Suprapubic skin (tissue), 4 donors: ENCODE results near the gene HAGH. TPM values are rescaled to one million over a fixed set of nuclear protein-coding genes. Genes with fewer than 3 reads are reported as not detected.
A peak's percentile ranks its signal among the peaks of the same experiment; 100 is the strongest.

Experiments used
- DNase-seq, 2 donors: peaks; one replicate each; pipeline ENCODE4 v3.0.0-alpha.2; 2019; ENCODE audit warnings: low spot score in 2 of 2
- H3K27ac ChIP-seq: fragments of 200-600 bp; sonication (generic); one replicate; pipeline ENCODE4 v1.5.1; 2019
- H3K27me3 ChIP-seq: fragments of 200-600 bp; sonication (generic); one replicate; pipeline ENCODE4 v1.5.1; 2019
- H3K36me3 ChIP-seq: fragments of 200-600 bp; sonication (generic); one replicate; pipeline ENCODE4 v1.5.1; 2019
- H3K4me1 ChIP-seq: fragments of 200-600 bp; sonication (generic); one replicate; pipeline ENCODE4 v1.5.1; 2019
- H3K4me3 ChIP-seq: fragments of 200-600 bp; sonication (generic); one replicate; pipeline ENCODE4 v1.5.1; 2019; ENCODE audit warnings: mild to moderate bottlenecking
- H3K9me3 ChIP-seq: fragments of 200-600 bp; sonication (generic); one replicate; pipeline ENCODE4 v1.5.1; 2019
- EP300 ChIP-seq: sonication (generic); formaldehyde crosslinking; IDR thresholded peaks from one replicate; pipeline ENCODE4 v1.6.1; 2017; ENCODE audit warnings: antibody characterized with exemption
- POLR2A ChIP-seq, 2 donors: fragments of 450-650 bp; IDR thresholded peaks; one replicate each; pipeline ENCODE4 v1.6.1; 2017; ENCODE audit warnings: antibody characterized with exemption in 2 of 2, mild to moderate bottlenecking in 2 of 2, moderate library complexity in 2 of 2
- POLR2AphosphoS5 ChIP-seq, 3 donors: sonication (generic); formaldehyde crosslinking; IDR thresholded peaks; one replicate each; pipeline ENCODE4 v1.6.1; 2017; ENCODE audit warnings: antibody characterized with exemption in 3 of 3
- WGBS: methylation state at CpG from one replicate; pipeline ENCODE4 v1.1.5; 2018; 5-methylcytosine and 5-hydroxymethylcytosine counted together
- total RNA-seq, 4 donors: library from RNA; depleted of rRNA; stranded (reverse); fragments of >200 nt; gene quantifications; one replicate each; pipeline ENCODE4 v1.1.0, GENCODE V29; 2016
- TF ChIP-seq, protein P1 (sequence below), 2 donors: fragments of 200-600 bp in 1 of 2; fragments of 450-650 bp in 1 of 2; sonication (generic) in 1 of 2; IDR thresholded peaks; one replicate each; pipeline ENCODE4 v1.5.1; 2016 to 2019; ENCODE audit warnings: antibody characterized with exemption in 2 of 2, mild to moderate bottlenecking in 1 of 2, moderate library complexity in 1 of 2

HAGH gene
- total RNA-seq, 4 donors from 2014 or later = 49.8 to 66.6 (median 51.9) TPM

DNA sequence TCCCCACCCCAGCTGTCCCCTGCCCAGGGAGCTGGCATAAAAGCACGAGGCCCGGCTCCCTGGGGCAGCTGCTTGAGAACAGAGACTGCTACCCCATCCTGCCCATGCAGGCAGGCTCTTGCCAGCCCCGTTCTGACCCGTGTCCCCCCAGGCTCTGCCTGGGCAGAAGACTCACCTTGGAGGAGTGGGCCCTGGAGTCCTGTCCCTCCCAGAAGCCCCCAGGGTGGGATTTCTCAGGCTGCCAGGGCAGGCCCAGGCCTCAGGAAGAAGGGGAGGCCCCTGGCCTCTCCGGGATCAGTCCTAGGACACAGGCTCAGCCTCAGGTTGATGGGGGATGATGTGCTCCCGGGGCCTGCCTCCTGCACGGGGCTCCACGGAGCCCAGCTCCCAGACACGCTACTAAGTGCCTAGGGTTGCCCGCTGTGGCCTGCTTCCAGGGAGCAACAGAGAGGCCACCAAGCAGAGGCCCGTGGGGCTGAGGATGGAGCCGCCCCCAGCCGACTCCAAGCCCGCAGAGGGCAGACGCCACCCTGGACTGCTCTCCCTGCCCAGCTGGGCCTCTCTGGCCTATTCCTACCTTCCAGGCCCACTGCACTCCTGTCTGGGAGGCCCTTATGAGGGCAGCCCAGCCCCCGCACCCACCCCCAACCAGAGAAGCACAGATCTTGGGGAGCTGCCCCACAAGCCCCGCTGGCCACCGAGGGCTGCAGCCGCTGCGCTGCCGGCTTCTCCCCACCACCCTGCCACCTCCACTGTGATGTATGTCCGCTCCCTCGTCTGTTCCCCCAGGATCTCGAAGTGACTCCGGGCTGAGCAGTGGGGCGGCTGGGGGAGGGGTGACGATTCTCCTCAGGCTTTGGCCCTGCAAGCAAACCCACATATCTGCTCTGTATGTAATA is 57.0 kb downstream of the HAGH start:
- TF ChIP-seq, protein P1, sequence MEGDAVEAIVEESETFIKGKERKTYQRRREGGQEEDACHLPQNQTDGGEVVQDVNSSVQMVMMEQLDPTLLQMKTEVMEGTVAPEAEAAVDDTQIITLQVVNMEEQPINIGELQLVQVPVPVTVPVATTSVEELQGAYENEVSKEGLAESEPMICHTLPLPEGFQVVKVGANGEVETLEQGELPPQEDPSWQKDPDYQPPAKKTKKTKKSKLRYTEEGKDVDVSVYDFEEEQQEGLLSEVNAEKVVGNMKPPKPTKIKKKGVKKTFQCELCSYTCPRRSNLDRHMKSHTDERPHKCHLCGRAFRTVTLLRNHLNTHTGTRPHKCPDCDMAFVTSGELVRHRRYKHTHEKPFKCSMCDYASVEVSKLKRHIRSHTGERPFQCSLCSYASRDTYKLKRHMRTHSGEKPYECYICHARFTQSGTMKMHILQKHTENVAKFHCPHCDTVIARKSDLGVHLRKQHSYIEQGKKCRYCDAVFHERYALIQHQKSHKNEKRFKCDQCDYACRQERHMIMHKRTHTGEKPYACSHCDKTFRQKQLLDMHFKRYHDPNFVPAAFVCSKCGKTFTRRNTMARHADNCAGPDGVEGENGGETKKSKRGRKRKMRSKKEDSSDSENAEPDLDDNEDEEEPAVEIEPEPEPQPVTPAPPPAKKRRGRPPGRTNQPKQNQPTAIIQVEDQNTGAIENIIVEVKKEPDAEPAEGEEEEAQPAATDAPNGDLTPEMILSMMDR (IDR thresholded peaks at IDR 0.05) = no peak
- no peak for TF ChIP-seq POLR2AphosphoS5 (IDR thresholded peaks at IDR 0.05)
- DNase-seq = no peak
- peak overlapping the region; percentile 94 for H3K27ac ChIP-seq
- H3K9me3 ChIP-seq = no peaks in the 10 kb centered on the region
- no peaks in the 10 kb centered on the region for H3K27me3 ChIP-seq
- WGBS = 73% methylated on average over 11 of the region's 27 CpGs
- peaks cover 44% of the 10 kb centered on the region for H3K4me1 ChIP-seq
- peaks cover 41% of the 10 kb centered on the region for H3K36me3 ChIP-seq
- peak overlapping the region; percentile 92 for H3K4me3 ChIP-seq

DNA sequence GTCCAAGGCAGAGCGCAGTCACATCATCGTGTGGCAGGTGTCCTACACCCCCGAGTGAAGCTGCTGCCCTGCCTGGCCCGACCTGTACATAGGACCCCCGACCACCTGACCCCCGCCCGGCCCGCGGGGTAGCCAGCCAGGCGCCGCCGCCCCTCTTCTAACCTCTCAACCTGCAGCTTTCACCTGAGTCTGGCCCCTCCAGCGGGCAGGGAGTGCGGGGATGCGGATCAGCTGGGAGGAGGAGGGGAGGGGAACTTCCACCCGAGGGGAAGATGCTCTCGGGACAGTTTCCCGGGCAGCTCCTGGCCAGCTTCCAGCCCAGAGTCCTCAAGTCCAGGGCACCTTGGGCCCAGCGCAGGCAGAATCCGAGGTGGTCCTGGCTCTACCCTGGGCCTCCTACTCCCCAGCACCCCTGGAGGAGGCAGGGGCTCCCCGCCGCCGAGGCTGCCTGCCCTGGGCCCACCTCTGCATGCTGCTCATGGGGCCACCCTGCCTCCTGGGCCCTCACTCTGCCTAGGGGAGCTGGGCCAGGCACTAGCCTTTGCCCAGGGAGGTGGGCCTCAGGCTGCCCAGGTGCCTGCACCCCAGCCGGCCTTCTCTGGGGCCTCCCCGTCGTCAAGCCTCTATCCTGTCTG is 57.7 kb downstream of the HAGH start:
- WGBS = 79% methylated on average over 4 of the region's 26 CpGs
- no peak overlapping the region for H3K4me3 ChIP-seq
- peaks cover 49% of the 10 kb centered on the region for H3K36me3 ChIP-seq
- TF ChIP-seq POLR2AphosphoS5 (IDR thresholded peaks at IDR 0.05) = no peak
- TF ChIP-seq EP300 = no peak
- TF ChIP-seq, protein P1 (IDR thresholded peaks at IDR 0.05) = no peak
- TF ChIP-seq POLR2A (IDR thresholded peaks at IDR 0.05) = no peak
- peaks cover 44% of the 10 kb centered on the region for H3K4me1 ChIP-seq
- no peaks in the 10 kb centered on the region for H3K9me3 ChIP-seq
- no peaks in the 10 kb centered on the region for H3K27me3 ChIP-seq
- no peak overlapping the region for H3K27ac ChIP-seq
- DNase-seq = no peak

DNA sequence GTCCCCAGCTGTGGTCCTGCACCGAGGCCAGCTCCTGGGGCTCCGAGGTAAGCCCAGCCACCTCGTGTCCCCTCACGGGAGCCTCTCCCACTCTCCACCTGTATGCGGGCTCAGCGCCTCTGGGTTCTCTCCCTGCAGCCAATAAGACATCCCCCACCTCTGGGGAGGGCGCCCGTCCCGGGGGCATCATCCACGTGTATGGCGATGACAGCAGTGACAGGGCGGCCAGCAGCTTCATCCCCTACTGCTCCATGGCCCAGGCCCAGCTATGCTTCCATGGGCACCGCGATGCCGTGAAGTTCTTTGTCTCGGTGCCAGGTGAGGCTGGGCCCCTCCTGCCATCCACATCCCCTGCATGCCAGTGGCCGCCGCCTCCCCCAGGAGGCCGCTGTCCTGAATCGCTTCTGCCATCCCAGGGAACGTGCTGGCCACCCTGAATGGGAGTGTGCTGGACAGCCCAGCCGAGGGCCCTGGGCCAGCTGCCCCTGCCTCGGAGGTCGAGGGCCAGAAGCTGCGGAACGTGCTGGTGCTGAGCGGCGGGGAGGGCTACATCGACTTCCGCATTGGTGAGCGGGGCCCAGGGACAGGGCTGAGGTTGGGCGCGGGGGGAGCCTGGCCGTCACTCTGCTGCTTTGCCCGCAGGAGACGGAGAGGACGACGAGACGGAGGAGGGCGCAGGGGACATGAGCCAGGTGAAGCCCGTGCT is 58.4 kb downstream of the HAGH start:
- Histone ChIP-seq H3K4me1 (peaks cover 40% of the 10 kb centered on the region), H3K36me3 (peaks cover 54% of the 10 kb centered on the region)

DNA sequence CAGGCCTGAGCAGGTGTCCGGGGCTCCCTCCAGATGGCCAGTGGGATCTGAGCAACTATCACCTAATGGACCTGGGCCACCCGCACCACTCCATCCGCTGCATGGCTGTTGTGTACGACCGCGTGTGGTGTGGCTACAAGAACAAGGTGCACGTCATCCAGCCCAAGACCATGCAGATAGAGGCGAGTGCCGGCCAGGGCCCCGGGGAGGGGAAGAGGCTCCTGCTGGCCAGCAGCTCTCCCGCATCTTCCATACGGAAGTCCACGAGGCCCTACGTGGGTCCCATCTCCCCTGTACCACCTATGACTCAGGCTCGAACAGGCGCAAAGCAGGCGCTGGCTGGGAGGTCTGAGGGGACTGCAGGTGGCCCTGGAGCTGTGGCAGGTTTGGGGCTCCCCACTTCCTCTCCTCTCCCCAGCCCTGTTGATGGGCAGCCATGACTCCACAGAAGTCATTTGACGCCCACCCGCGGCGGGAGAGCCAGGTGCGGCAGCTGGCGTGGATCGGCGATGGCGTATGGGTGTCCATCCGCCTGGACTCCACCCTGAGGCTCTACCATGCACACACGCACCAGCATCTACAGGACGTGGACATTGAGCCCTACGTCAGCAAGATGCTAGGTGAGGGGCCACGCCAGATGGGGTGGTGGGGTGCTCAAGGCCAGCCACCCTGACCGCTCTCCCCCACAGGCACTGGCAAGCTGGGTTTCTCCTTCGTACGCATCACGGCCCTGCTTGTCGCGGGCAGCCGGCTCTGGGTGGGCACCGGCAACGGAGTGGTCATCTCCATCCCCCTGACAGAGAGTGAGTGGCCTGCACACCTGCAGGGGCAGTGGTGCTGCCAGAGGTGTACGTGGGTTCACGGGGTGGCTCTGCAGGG is 59.3 kb downstream of the HAGH start:
- peaks cover 38% of the 10 kb centered on the region for H3K4me1 ChIP-seq
- 86% methylated on average over 25 of the region's 42 CpGs for WGBS

More for the DNA sequence above, 58.4 kb downstream of the HAGH start:
- H3K9me3 ChIP-seq = no peaks in the 10 kb centered on the region
- no peaks in the 10 kb centered on the region for H3K27me3 ChIP-seq
- H3K4me3 ChIP-seq = no peak overlapping the region
- 93% methylated on average over 21 of the region's 41 CpGs for WGBS
- H3K27ac ChIP-seq = no peak overlapping the region
- no peak for DNase-seq
- TF ChIP-seq POLR2A (IDR thresholded peaks at IDR 0.05) (no peak), POLR2AphosphoS5 (IDR thresholded peaks at IDR 0.05) (no peak), EP300 (no peak)
- TF ChIP-seq, protein P1 (IDR thresholded peaks at IDR 0.05) = no peak

More for the DNA sequence above, 59.3 kb downstream of the HAGH start:
- H3K36me3 ChIP-seq = peaks cover 61% of the 10 kb centered on the region
- H3K4me3 ChIP-seq = no peak overlapping the region
- no peak for DNase-seq
- TF ChIP-seq, protein P1 (IDR thresholded peaks at IDR 0.05) = no peak
- TF ChIP-seq POLR2A (IDR thresholded peaks at IDR 0.05) (no peak), POLR2AphosphoS5 (IDR thresholded peaks at IDR 0.05) (no peak), EP300 (no peak)
- H3K27me3 ChIP-seq = no peaks in the 10 kb centered on the region
- H3K27ac ChIP-seq = no peak overlapping the region
- no peaks in the 10 kb centered on the region for H3K9me3 ChIP-seq
